Endodermal cell (in vitro differentiated cells): Measurements from ENCODE around the gene LTB. TPM values are rescaled to one million over a fixed set of nuclear protein-coding genes. Genes with fewer than 3 reads are reported as not detected.
A peak's percentile ranks its signal among the peaks of the same experiment; 100 is the strongest.

Experiments used
- DNase-seq: peaks from one replicate; pipeline ENCODE4 v3.0.0-alpha.2; 2017
- H3K27ac ChIP-seq: 2 replicates; pipeline ENCODE4 v1.5.1; 2013; ENCODE audit warnings: mild to moderate bottlenecking, low read depth, low read length, moderate library complexity
- H3K27me3 ChIP-seq: 2 replicates; pipeline ENCODE4 v1.6.1; 2013; ENCODE audit warnings: mild to moderate bottlenecking, low read length, moderate library complexity; ENCODE audit not compliant: insufficient read depth, control insufficient read depth, poor library complexity, severe bottlenecking
- H3K36me3 ChIP-seq: 2 replicates; pipeline ENCODE4 v1.7.0; 2013; ENCODE audit warnings: mild to moderate bottlenecking, low read length, moderate library complexity; ENCODE audit not compliant: control insufficient read depth, insufficient read depth
- H3K4me1 ChIP-seq: one replicate; pipeline ENCODE4 v1.7.0; 2013; ENCODE audit warnings: low read length; ENCODE audit not compliant: control insufficient read depth, insufficient read depth
- H3K4me3 ChIP-seq: 2 replicates; pipeline ENCODE4 v1.5.1; 2013; ENCODE audit warnings: mild to moderate bottlenecking, low read length, moderate library complexity
- H3K9ac ChIP-seq: 2 replicates; pipeline ENCODE4 v1.6.1; 2013; ENCODE audit warnings: mild to moderate bottlenecking, low read length, moderate library complexity; ENCODE audit not compliant: poor library complexity, severe bottlenecking; ENCODE audit errors: extremely low read depth
- H3K9me3 ChIP-seq: 2 replicates; pipeline ENCODE4 v1.6.1; 2013; ENCODE audit warnings: mild to moderate bottlenecking, low read length, moderate library complexity; ENCODE audit not compliant: control insufficient read depth
- H3K27ac Mint-ChIP-seq: 2 replicates; pipeline ENCODE4 v1.8.0; 2020; ENCODE audit warnings: mixed read lengths
- H3K27me3 Mint-ChIP-seq: 2 replicates; pipeline ENCODE4 v1.8.0; 2021; ENCODE audit warnings: mild to moderate bottlenecking, mixed read lengths; ENCODE audit not compliant: insufficient read depth
- H3K36me3 Mint-ChIP-seq: 2 replicates; pipeline ENCODE4 v1.8.0; 2020; ENCODE audit warnings: low read depth, mixed read lengths
- H3K4me1 Mint-ChIP-seq: 2 replicates; pipeline ENCODE4 v1.8.0; 2020; ENCODE audit warnings: mixed read lengths
- H3K4me3 Mint-ChIP-seq: 2 replicates; pipeline ENCODE4 v1.8.0; 2020; ENCODE audit warnings: mild to moderate bottlenecking, moderate library complexity, mixed read lengths
- H3K9me3 Mint-ChIP-seq: 2 replicates; pipeline ENCODE4 v1.8.0; 2020; ENCODE audit warnings: mild to moderate bottlenecking, mixed read lengths
- CTCF ChIP-seq: fragments of 200-600 bp; sonication (generic); conservative IDR thresholded peaks from 2 replicates; pipeline ENCODE4 v1.5.0; 2021; ENCODE audit warnings: antibody characterized with exemption, mild to moderate bottlenecking
- WGBS, 2 experiments: methylation state at CpG; one replicate each; pipeline versions ENCODE4 v1.1.5 to v1.1.7; 2013; ENCODE audit warnings: missing lambda C conversion rate in 2 of 2, mixed read lengths in 1 of 2; ENCODE audit not compliant: insufficient coverage in 1 of 2, insufficient read length in 1 of 2; 5-methylcytosine and 5-hydroxymethylcytosine counted together
- total RNA-seq, 2 donors: library from RNA; stranded (reverse); fragmentation: NEBNext Ultra II Directional in 1 of 2; extraction: Animal tissue kit (Norgen Biotek cat#: 25700) in 1 of 2; gene quantifications; 2 replicates in 1 of 2; 3 replicates in 1 of 2; pipeline ENCODE4 v1.2.1, GENCODE V29; 2021

The LTB gene
- total RNA-seq, 2 donors from 2014 or later, result 1.3 TPM; not detected in 1

GRCh38 chr6:31547727-31548543 is 34.3 kb downstream of the LTB start:
- peak overlapping the region; percentile 82 for H3K27ac Mint-ChIP-seq
- peaks cover 12% of the 10 kb centered on the region for H3K4me1 Mint-ChIP-seq
- peak overlapping the region; percentile 69 for H3K9ac ChIP-seq
- H3K27me3 ChIP-seq, result no peaks in the 10 kb centered on the region
- H3K36me3 ChIP-seq, result peaks cover 23% of the 10 kb centered on the region
- peak; percentile 41 for DNase-seq
- no peaks in the 10 kb centered on the region for H3K9me3 ChIP-seq
- H3K9me3 Mint-ChIP-seq, result no peaks in the 10 kb centered on the region
- H3K4me3 ChIP-seq, result peak overlapping the region; percentile 77
- H3K27me3 Mint-ChIP-seq, result no peaks in the 10 kb centered on the region
- peak overlapping the region; percentile 54 for H3K4me3 Mint-ChIP-seq
- H3K36me3 Mint-ChIP-seq, result peaks cover 24% of the 10 kb centered on the region
- 55 to 85% methylated on average over 6 to 24 of the region's 24 CpGs for WGBS, 2 experiments
- peaks cover 5% of the 10 kb centered on the region for H3K4me1 ChIP-seq
- no peak for TF ChIP-seq CTCF
- no peak overlapping the region for H3K27ac ChIP-seq

GRCh38 chr6:31546958-31547726 is 35.1 kb downstream of the LTB start, which contains the start of gene NFKBIL1:
TSS of gene NFKBIL1 (plus strand) at chr6:31547608. CDS start at chr6:31547695, 87 bp downstream.
- Histone ChIP-seq H3K9me3 (no peaks in the 10 kb centered on the region), H3K4me1 (peaks cover 5% of the 10 kb centered on the region), H3K9ac (peak within 1 kb of the TSS; percentile 69), H3K4me3 (peak within 1 kb of the TSS; percentile 77), H3K36me3 (peaks cover 23% of the 10 kb centered on the region), H3K27ac (peak within 1 kb of the TSS; percentile 38), H3K27me3 (no peaks in the 10 kb centered on the region)
- peak within 1 kb of the TSS; percentile 54 for H3K4me3 Mint-ChIP-seq
- peaks cover 12% of the 10 kb centered on the region for H3K4me1 Mint-ChIP-seq
- TF ChIP-seq CTCF, result no peak
- no peaks in the 10 kb centered on the region for H3K27me3 Mint-ChIP-seq
- H3K9me3 Mint-ChIP-seq, result no peaks in the 10 kb centered on the region
- H3K27ac Mint-ChIP-seq, result peak within 1 kb of the TSS; percentile 82
- H3K36me3 Mint-ChIP-seq, result peaks cover 22% of the 10 kb centered on the region
- peak; percentile 97 for DNase-seq
- 0 to 1% methylated on average over 15 to 25 of the region's 25 CpGs for WGBS, 2 experiments

GRCh38 chr6:31546339-31546957 is 35.8 kb downstream of the LTB start, which contains the start of gene ATP6V1G2:
TSS of gene ATP6V1G2 (minus strand) at chr6:31546608. CDS start at chr6:31546559, 49 bp downstream.
- TF ChIP-seq CTCF, result peak; percentile 97
- H3K27ac ChIP-seq, result peak within 1 kb of the TSS; percentile 65
- peak within 1 kb of the TSS; percentile 69 for H3K9ac ChIP-seq
- no peaks in the 10 kb centered on the region for H3K9me3 Mint-ChIP-seq
- peak within 1 kb of the TSS; percentile 54 for H3K4me3 Mint-ChIP-seq
- peaks cover 5% of the 10 kb centered on the region for H3K4me1 ChIP-seq
- H3K27me3 Mint-ChIP-seq, result no peaks in the 10 kb centered on the region
- H3K4me3 ChIP-seq, result peak within 1 kb of the TSS; percentile 77
- peaks cover 21% of the 10 kb centered on the region for H3K36me3 Mint-ChIP-seq
- peaks cover 23% of the 10 kb centered on the region for H3K36me3 ChIP-seq
- 6 to 10% methylated on average over 3 to 11 of the region's 11 CpGs for WGBS, 2 experiments
- no peaks in the 10 kb centered on the region for H3K9me3 ChIP-seq
- H3K4me1 Mint-ChIP-seq, result peaks cover 12% of the 10 kb centered on the region
- peak; percentile 100 for DNase-seq
- H3K27ac Mint-ChIP-seq, result peak within 1 kb of the TSS; percentile 78
- H3K27me3 ChIP-seq, result no peaks in the 10 kb centered on the region
